HG02884 (cell line): Measurements from ENCODE around the gene MDM2.
"Not testable (repeated sequence)": the region's sequence is repeated elsewhere in the genome, so short reads cannot be mapped to it uniquely, and the experiment has no call there.

Source experiments
- ATAC-seq: cut with Tn5 transposase; IDR thresholded peaks from one replicate; pipeline ENCODE4 v1.9.1; 2021; ENCODE audit warnings: mild to moderate bottlenecking, moderate library complexity; ENCODE audit not compliant: unreplicated experiment

Gene MDM2

GRCh38 chr12:68850390-68850789 lies 42.4 kb downstream of the MDM2 start:
- ATAC-seq: no peak

GRCh38 chr12:68851592-68852306 lies 43.8 kb downstream of the MDM2 start:
- no peak for ATAC-seq

GRCh38 chr12:68853396-68854077 lies 45.6 kb downstream of the MDM2 start:
- ATAC-seq: no peak

GRCh38 chr12:68854078-68854468 lies 46.1 kb downstream of the MDM2 start:
- ATAC-seq: no peak

GRCh38 chr12:68854554-68854953 lies 46.6 kb downstream of the MDM2 start:
- no peak for ATAC-seq

- no peak for ATAC-seq
Measured at GRCh38 chr12:68855111-68855510, 47.1 kb downstream of the MDM2 start.

GRCh38 chr12:68855771-68856170 lies 47.8 kb downstream of the MDM2 start:
- no peak for ATAC-seq

GRCh38 chr12:68856510-68856909 lies 48.5 kb downstream of the MDM2 start:
- no peak for ATAC-seq

GRCh38 chr12:68861890-68862289 lies 53.9 kb downstream of the MDM2 start:
- no peak for ATAC-seq

- ATAC-seq: no peak
Measured at GRCh38 chr12:68863109-68863770, 55.3 kb downstream of the MDM2 start.

- not testable (repeated sequence) for ATAC-seq
Measured at GRCh38 chr12:68863886-68864454, 56.0 kb downstream of the MDM2 start.

- ATAC-seq: no peak
Measured at GRCh38 chr12:68864604-68865003, 56.6 kb downstream of the MDM2 start.

- ATAC-seq: no peak
Measured at GRCh38 chr12:68865399-68866164, 57.6 kb downstream of the MDM2 start.

- ATAC-seq: no peak
Measured at GRCh38 chr12:68866950-68867349, 59.0 kb downstream of the MDM2 start.

GRCh38 chr12:68867606-68868005 lies 59.6 kb downstream of the MDM2 start:
- no peak for ATAC-seq

- ATAC-seq: no peak
Measured at GRCh38 chr12:68868043-68868790, 60.2 kb downstream of the MDM2 start.

- no peak for ATAC-seq
Measured at GRCh38 chr12:68870011-68870410, 62.0 kb downstream of the MDM2 start.

GRCh38 chr12:68870443-68870842 lies 62.5 kb downstream of the MDM2 start:
- no peak for ATAC-seq

GRCh38 chr12:68871396-68871795 lies 63.4 kb downstream of the MDM2 start:
- ATAC-seq: no peak

- no peak for ATAC-seq
Measured at GRCh38 chr12:68871921-68872320, 63.9 kb downstream of the MDM2 start.
